Measurements from ENCODE around the gene TRAIP.
"Not testable (repeated sequence)": the region's sequence is repeated elsewhere in the genome, so short reads cannot be mapped to it uniquely, and the experiment has no call there.

The TRAIP gene

DNA sequence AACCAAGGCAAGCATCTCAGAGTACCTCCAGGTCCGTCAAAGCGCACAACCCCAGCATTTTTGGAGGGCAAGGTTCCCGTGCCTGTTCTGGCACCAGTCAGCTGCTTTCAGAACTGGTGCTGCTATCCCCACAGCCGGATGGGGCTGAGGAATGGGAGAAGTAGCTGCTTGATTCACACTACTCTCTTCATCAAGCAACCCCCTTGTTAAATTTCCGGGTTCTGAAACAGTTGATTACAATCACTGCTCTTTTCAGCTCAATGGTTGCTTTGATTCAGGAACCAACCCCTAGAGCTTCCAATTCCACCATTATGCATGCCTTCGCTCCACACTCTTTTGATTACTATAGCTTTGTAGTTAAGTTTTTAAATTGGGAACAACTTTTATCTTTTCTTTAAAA lies 30.3 kb downstream of the TRAIP start:
- no peak for DNase-seq (ENCODE audit: low read depth)
- no peak overlapping the region for H3K4me3 ChIP-seq (ENCODE audit: low read length)
- no peak for TF ChIP-seq CTCF (IDR thresholded peaks at IDR 0.05; ENCODE audit: insufficient read depth, low read depth, low read length, missing control alignments)

GRCh38 chr3:49823131-49823530 lies 33.2 kb downstream of the TRAIP start:
- H3K4me3 ChIP-seq (ENCODE audit: low read length); DNase-seq (ENCODE audit: low read depth): not testable (repeated sequence)

GRCh38 chr3:49813497-49814174 lies 42.7 kb downstream of the TRAIP start, which contains the start of gene UBA7:
Gene UBA7, minus strand, starts transcription at chr3:49813953. Its CDS starts 166 bp downstream, at chr3:49813787.
- DNase-seq (ENCODE audit: low read depth) = peak; percentile 28
- TF ChIP-seq CTCF (IDR thresholded peaks at IDR 0.05; ENCODE audit: insufficient read depth, low read depth, low read length, missing control alignments) = no peak
- H3K4me3 ChIP-seq (ENCODE audit: low read length) = peak within 1 kb of the TSS; percentile 15

GRCh38 chr3:49812916-49813496 lies 43.4 kb downstream of the TRAIP start:
- DNase-seq (ENCODE audit: low read depth) = no peak
- no peak overlapping the region for H3K4me3 ChIP-seq (ENCODE audit: low read length)
- no peak for TF ChIP-seq CTCF (IDR thresholded peaks at IDR 0.05; ENCODE audit: insufficient read depth, low read depth, low read length, missing control alignments)

GRCh38 chr3:49807431-49808114 lies 48.8 kb downstream of the TRAIP start:
- DNase-seq (ENCODE audit: low read depth) = peak; percentile 69
- H3K4me3 ChIP-seq (ENCODE audit: low read length) = no peak overlapping the region
- TF ChIP-seq CTCF (IDR thresholded peaks at IDR 0.05; ENCODE audit: insufficient read depth, low read depth, low read length, missing control alignments) = no peak

DNA sequence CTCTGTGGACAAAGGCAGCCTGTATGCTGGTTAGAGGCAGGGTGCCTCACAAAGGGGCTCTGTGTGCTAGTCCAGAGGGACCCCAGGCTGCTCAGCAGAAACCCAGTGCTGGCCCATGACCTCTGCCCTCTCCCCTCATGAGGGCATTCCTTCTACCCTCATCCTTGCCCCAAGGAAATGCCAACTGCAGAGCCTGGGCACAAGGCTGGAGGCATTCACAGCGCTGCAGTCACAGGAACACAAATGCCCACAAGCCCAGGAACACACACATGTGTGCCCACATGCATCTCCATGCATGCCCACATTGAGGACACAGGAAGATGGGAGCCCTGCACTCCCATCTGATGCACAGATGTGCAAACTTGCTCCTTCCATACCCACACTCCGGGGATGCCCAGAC lies 49.5 kb downstream of the TRAIP start:
- H3K4me3 ChIP-seq (ENCODE audit: low read length) = no peak overlapping the region
- no peak for DNase-seq (ENCODE audit: low read depth)

More for the DNA sequence above, 49.5 kb downstream of the TRAIP start:
- TF ChIP-seq CTCF (IDR thresholded peaks at IDR 0.05; ENCODE audit: insufficient read depth, low read depth, low read length, missing control alignments) = no peak

All from epithelial cell of esophagus (primary cell).